Psoas muscle (tissue), 8 donors: ENCODE data around the gene CDH26. TPM values are rescaled to one million over a fixed set of nuclear protein-coding genes. Genes with fewer than 3 reads are reported as not detected.

Experiments
- ATAC-seq, 4 donors: fragments of 200-7000 bp; cut with Tn5 transposase; one replicate each; pipeline ENCODE4 v1.9.1; 2020; ENCODE audit warnings: moderate library complexity in 3 of 4, mild to moderate bottlenecking in 2 of 4
- DNase-seq, 2 donors: peaks; one replicate each; pipeline ENCODE4 v3.0.0-alpha.2; 2020
- H3K27ac ChIP-seq: fragments of 200-600 bp; one replicate; pipeline ENCODE4 v1.8.0; 2022
- H3K27me3 ChIP-seq, 3 donors: fragments of 200-600 bp in 1 of 3; one replicate each; pipeline versions ENCODE4 v1.6.1 to v1.8.0; 2013 to 2022; ENCODE audit warnings: low read length in 2 of 3, mild to moderate bottlenecking in 2 of 3, moderate library complexity in 1 of 3; ENCODE audit not compliant: insufficient read depth in 3 of 3
- H3K36me3 ChIP-seq, 2 donors: fragments of 200-600 bp in 1 of 2; one replicate each; pipeline versions ENCODE4 v1.6.1 to v1.8.0; 2013 to 2022; ENCODE audit warnings: low read depth in 1 of 2, mild to moderate bottlenecking in 1 of 2, moderate library complexity in 1 of 2; ENCODE audit not compliant: insufficient read depth in 1 of 2
- H3K4me1 ChIP-seq: fragments of 200-600 bp; one replicate; pipeline ENCODE4 v1.8.0; 2022
- H3K4me3 ChIP-seq: fragments of 200-600 bp; one replicate; pipeline ENCODE4 v1.8.0; 2022; ENCODE audit warnings: mild to moderate bottlenecking
- H3K9me3 ChIP-seq: fragments of 200-600 bp; one replicate; pipeline ENCODE4 v1.8.0; 2022
- WGBS, 3 donors: extraction: QIAGEN DNeasy Blood & Tissue Kit; methylation state at CpG; one replicate each; pipeline versions ENCODE4 v1.1.6 to v1.1.7; 2013; 5-methylcytosine and 5-hydroxymethylcytosine counted together
- intact Hi-C, 2 donors: fragments of 100-400 bp; cut with DNase I; formaldehyde crosslinking; loops; one replicate each; pipeline versions ENCODE4 v1.11.0 to v1.14.2; 2022
- polyA plus RNA-seq, 3 donors: library from polyadenylated mRNA; stranded (reverse); fragments of 200-250 nt; gene quantifications; one replicate each; pipeline ENCODE4 v1.2.3, GENCODE V29; 2013
- total RNA-seq, 4 donors: library from RNA; stranded (reverse); fragmentation: NEBNext Ultra II Directional in 2 of 4; extraction: Animal tissue kit (Norgen Biotek cat#: 25700) in 2 of 4; gene quantifications; one replicate each; pipeline versions ENCODE4 v1.2.1 to v1.2.4, GENCODE V29; 2021 to 2023
- TF ChIP-seq, protein P1 (sequence below): fragments of 200-600 bp; IDR thresholded peaks from one replicate; pipeline ENCODE4 v1.8.0; 2022; ENCODE audit warnings: antibody characterized with exemption
- donor health status: healthy with polysubstance abuse.
- donor health status: DM: no; HTN: no; CAD: no; lungs with moderate emphysema.
- donor health status: Bipolar disorder and iron deficiency.
- donor health status: healthy.
- donor health status: DM: yes; HTN: yes; CAD: no.
- donor health status: DM: no; HTN: no; CAD: no.
- donor health status: DM: no; HTN: no; CAD: no.
- donor health status: DM: yes; HTN: yes; CAD: no.

CDH26 gene
- total and polyA plus RNA-seq, 7 donors, result 0.18 to 0.77 (median 0.32) TPM

DNA sequence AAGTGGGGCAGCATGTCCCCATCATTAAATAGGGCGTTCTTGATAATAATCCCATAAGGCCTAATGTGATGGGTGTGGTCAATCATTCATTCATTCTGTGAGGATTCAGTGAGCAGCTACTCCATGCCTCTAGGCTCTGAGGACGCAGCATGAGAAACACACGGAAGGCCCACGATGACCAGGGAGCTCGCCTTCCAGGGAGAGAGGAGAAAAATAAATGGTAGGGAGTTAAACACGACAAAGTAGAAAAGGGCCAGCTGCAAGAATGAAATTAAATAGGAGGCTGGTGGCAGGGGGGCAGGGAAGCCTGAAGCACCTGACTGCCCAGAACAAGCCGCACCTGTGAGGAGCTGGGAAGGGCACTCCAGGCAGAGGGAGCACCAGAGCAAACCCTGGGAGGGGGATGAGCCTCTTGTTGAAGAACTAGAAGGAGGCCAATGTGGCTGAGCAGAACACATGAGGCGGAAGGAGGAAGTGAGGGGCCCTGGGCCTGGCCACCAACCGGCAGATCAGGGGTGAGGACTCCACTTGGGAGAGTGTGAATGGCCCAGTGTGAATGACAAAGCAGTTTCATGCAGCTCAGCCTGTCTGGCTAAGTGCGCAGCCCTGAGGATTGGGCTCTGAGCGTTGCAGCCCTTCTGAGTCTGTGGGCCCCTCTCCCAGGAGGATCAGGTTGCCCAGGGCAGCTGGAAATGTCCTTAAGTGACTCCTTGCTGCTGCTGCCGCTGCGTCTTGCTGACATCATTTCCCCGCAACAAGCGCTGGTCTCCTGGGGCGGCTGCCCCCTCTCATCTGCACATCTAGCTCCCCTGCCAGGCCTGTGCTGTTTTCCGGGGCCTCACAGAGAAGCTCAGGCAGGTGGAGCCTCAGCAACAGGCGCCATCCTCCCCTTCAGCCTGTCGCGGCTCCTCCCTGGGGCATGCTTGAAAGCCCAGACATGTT, 99.9 kb downstream of the CDH26 start:
- ATAC-seq, result peak; percentile 72 to 83 (median 76)

DNA sequence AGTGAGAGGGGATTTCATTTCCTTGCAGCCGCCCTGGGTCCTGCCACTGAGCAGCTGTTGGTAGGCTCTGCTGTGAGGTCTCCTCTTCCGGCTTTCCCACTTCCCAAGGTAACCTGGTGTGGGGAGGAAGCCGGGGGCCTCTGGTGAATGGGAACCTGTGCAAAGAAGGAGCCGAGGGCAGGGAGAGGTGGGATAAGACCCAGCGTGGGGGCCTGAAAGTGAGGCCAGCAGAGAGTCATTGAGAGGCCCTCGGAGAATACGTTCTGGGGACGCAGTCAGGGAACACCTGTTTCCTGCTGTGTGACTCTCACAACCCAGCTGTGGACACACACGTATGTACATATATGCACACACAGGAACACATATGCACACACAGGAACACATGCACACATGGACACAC, 100.7 kb downstream of the CDH26 start:
- peak overlapping the region; percentile 86 for H3K27ac ChIP-seq
- H3K4me3 ChIP-seq, result peak overlapping the region; percentile 42
- ATAC-seq (peak in 1 of 4 donors; percentile 7), DNase-seq (no peak)
- WGBS, 3 donors, result 12 to 28% (median 23%) methylated on average over 9 of the region's 9 CpGs
- H3K4me1 ChIP-seq, result peaks cover 60% of the 10 kb centered on the region
- H3K9me3 ChIP-seq, result no peaks in the 10 kb centered on the region
- intact Hi-C loops, result loop anchor here (5.0 to 10.0 kb wide), 7 partner anchors 78 to 1836 kb away; no protein-coding TSS in a partner anchor
- TF ChIP-seq, protein P1, sequence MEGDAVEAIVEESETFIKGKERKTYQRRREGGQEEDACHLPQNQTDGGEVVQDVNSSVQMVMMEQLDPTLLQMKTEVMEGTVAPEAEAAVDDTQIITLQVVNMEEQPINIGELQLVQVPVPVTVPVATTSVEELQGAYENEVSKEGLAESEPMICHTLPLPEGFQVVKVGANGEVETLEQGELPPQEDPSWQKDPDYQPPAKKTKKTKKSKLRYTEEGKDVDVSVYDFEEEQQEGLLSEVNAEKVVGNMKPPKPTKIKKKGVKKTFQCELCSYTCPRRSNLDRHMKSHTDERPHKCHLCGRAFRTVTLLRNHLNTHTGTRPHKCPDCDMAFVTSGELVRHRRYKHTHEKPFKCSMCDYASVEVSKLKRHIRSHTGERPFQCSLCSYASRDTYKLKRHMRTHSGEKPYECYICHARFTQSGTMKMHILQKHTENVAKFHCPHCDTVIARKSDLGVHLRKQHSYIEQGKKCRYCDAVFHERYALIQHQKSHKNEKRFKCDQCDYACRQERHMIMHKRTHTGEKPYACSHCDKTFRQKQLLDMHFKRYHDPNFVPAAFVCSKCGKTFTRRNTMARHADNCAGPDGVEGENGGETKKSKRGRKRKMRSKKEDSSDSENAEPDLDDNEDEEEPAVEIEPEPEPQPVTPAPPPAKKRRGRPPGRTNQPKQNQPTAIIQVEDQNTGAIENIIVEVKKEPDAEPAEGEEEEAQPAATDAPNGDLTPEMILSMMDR, result no peak
- no peaks in the 10 kb centered on the region for H3K27me3 ChIP-seq
- H3K36me3 ChIP-seq, result no peaks in the 10 kb centered on the region

More for the DNA sequence above, 99.9 kb downstream of the CDH26 start:
- Histone ChIP-seq H3K4me1 (peaks cover 52% of the 10 kb centered on the region), H3K27me3 (no peaks in the 10 kb centered on the region), H3K9me3 (no peaks in the 10 kb centered on the region), H3K36me3 (no peaks in the 10 kb centered on the region), H3K27ac (peak overlapping the region; percentile 86), H3K4me3 (peak overlapping the region; percentile 42)
- DNase-seq, result peak; percentile 73 to 86
- TF ChIP-seq, protein P1, result no peak
- intact Hi-C loops, result loop anchor here (2.0 to 10.0 kb wide), 8 partner anchors 79 to 1837 kb away; no protein-coding TSS in a partner anchor
- WGBS, 3 donors, result 14 to 28% (median 22%) methylated on average over 20 of the region's 20 CpGs

DNA sequence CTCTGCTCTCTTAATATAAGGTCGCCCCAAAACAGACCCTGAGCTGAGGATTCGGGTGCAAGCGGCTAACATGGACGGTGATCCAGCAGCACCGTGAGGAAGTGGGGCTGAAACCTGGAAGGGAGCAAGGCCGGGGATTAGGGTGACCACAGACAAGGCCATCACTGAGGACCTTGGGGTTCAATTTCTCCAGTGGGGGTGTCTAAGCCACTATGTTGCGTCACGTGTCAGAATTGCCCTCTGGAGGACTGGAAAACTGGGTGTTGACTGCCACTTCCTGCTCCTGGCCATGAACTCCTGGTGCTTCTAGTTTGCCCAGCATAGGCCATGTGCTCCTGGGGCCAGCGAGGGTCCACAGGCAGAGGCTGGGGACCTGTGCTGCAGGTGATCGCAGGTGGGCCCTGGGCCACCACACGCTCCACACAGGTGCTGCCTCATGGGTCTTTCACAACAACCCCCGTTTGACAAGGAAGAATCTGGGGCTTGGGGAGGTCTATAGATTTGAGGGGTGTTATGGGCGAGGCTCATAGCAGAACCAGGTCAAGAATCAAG, 101.9 kb downstream of the CDH26 start:
- ATAC-seq, result no peak
- Histone ChIP-seq H3K27ac (peak overlapping the region; percentile 54), H3K4me1 (peaks cover 60% of the 10 kb centered on the region)

DNA sequence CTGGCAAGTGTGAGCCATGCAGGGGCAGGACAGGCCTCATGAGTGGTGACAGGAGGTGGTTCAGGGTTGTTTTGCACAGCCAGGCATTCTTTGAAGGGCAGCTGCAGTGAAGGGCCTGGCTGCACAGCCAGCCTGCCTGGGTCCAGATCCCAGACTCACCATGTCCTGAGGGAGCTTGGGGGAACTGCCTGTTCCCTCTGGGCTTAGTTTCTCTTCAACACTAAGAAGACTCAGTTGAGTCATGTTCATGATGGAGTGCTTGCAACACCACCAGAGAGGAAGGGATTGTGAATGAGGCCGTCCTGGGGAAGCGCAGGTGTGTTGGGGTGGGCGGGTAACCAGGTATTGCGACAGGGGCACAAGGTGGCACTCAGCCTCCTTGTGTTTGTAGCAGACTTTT, 102.4 kb downstream of the CDH26 start:
- no peaks in the 10 kb centered on the region for H3K27me3 ChIP-seq
- no peak overlapping the region for H3K4me3 ChIP-seq
- no peaks in the 10 kb centered on the region for H3K9me3 ChIP-seq
- no peaks in the 10 kb centered on the region for H3K36me3 ChIP-seq
- H3K4me1 ChIP-seq, result peaks cover 60% of the 10 kb centered on the region
- TF ChIP-seq, protein P1, result no peak
- intact Hi-C loops, result no loop called here
- ATAC-seq (peak; percentile 9 to 83 (median 78)), DNase-seq (peak; percentile 53 to 86)
- peak overlapping the region; percentile 54 for H3K27ac ChIP-seq
- WGBS, 3 donors, result 72 to 88% (median 75%) methylated on average over 4 of the region's 4 CpGs

More for the DNA sequence above, 101.9 kb downstream of the CDH26 start:
- intact Hi-C loops, result no loop called here
- no peak overlapping the region for H3K4me3 ChIP-seq
- no peaks in the 10 kb centered on the region for H3K27me3 ChIP-seq
- TF ChIP-seq, protein P1, result no peak
- 89 to 95% (median 91%) methylated on average over 13 of the region's 13 CpGs for WGBS, 3 donors
- H3K36me3 ChIP-seq, result no peaks in the 10 kb centered on the region
- DNase-seq, result no peak
- no peaks in the 10 kb centered on the region for H3K9me3 ChIP-seq
